IPS-18c (cell line): ENCODE data around the gene IL17REL.

Experiments used
- H3K4me3 ChIP-seq: 2 replicates; pipeline ENCODE4 v1.7.0; 2013; ENCODE audit warnings: low read depth, mild to moderate bottlenecking, low read length, moderate library complexity; ENCODE audit not compliant: insufficient read depth
- H3K9me3 ChIP-seq: one replicate; pipeline ENCODE4 v1.6.1; 2013; ENCODE audit warnings: mild to moderate bottlenecking, low read length, moderate library complexity; ENCODE audit not compliant: control insufficient read depth, insufficient read depth

IL17REL gene

GRCh38 chr22:50014655-50015401 is 2.3 kb upstream of the IL17REL start:
- peak overlapping the region; percentile 31 for H3K4me3 ChIP-seq

GRCh38 chr22:50014053-50014501 is 1.5 kb upstream of the IL17REL start:
- Histone ChIP-seq H3K9me3 (no peaks in the 10 kb centered on the region), H3K4me3 (no peak overlapping the region)

More at GRCh38 chr22:50014655-50015401, 2.3 kb upstream of the IL17REL start:
- no peaks in the 10 kb centered on the region for H3K9me3 ChIP-seq

GRCh38 chr22:50011447-50012210 is 936 bp downstream of the IL17REL start:
- H3K4me3 ChIP-seq, result peak overlapping the region; percentile 20; the same call in 1 of the 2 replicates
- H3K9me3 ChIP-seq, result no peaks in the 10 kb centered on the region

GRCh38 chr22:50010676-50011446 is 1.7 kb downstream of the IL17REL start:
- Histone ChIP-seq H3K9me3 (no peaks in the 10 kb centered on the region), H3K4me3 (peak overlapping the region; percentile 20; the same call in 1 of the 2 replicates)

- no peaks in the 10 kb centered on the region for H3K9me3 ChIP-seq
- no peak overlapping the region for H3K4me3 ChIP-seq
These were observed 2.5 kb downstream of the IL17REL start for GRCh38 chr22:50009765-50010675.

GRCh38 chr22:50009251-50009650 is 3.3 kb downstream of the IL17REL start:
- no peak overlapping the region for H3K4me3 ChIP-seq
- no peaks in the 10 kb centered on the region for H3K9me3 ChIP-seq

GRCh38 chr22:50008151-50009040 is 4.2 kb downstream of the IL17REL start:
- no peaks in the 10 kb centered on the region for H3K9me3 ChIP-seq
- H3K4me3 ChIP-seq, result no peak overlapping the region

- H3K4me3 ChIP-seq, result no peak overlapping the region
- no peaks in the 10 kb centered on the region for H3K9me3 ChIP-seq
These were observed 5.5 kb downstream of the IL17REL start for GRCh38 chr22:50007057-50007511.

- H3K9me3 ChIP-seq, result no peaks in the 10 kb centered on the region
- H3K4me3 ChIP-seq, result no peak overlapping the region
These were observed 7.6 kb downstream of the IL17REL start for GRCh38 chr22:50004918-50005317.

GRCh38 chr22:50002791-50003190 is 9.8 kb downstream of the IL17REL start:
- Histone ChIP-seq H3K4me3 (no peak overlapping the region), H3K9me3 (no peaks in the 10 kb centered on the region)

- Histone ChIP-seq H3K4me3 (no peak overlapping the region; the same call in 1 of the 2 replicates), H3K9me3 (no peaks in the 10 kb centered on the region)
These were observed 11.0 kb downstream of the IL17REL start for GRCh38 chr22:50001388-50002231.

GRCh38 chr22:50000587-50001387 is 11.8 kb downstream of the IL17REL start:
- no peak overlapping the region for H3K4me3 ChIP-seq

GRCh38 chr22:49999946-50000586 is 12.5 kb downstream of the IL17REL start:
- peak overlapping the region; percentile 55 for H3K4me3 ChIP-seq

More at GRCh38 chr22:50000587-50001387, 11.8 kb downstream of the IL17REL start:
- no peaks in the 10 kb centered on the region for H3K9me3 ChIP-seq

More at GRCh38 chr22:49999946-50000586, 12.5 kb downstream of the IL17REL start:
- no peaks in the 10 kb centered on the region for H3K9me3 ChIP-seq
